ENCODE data around the gene SLC25A36.
"Not testable (repeated sequence)": the region's sequence is repeated elsewhere in the genome, so short reads cannot be mapped to it uniquely, and the experiment has no call there.

SLC25A36 gene

GRCh38 chr3:140931801-140932200 is 9.8 kb upstream of the SLC25A36 start:
- no peak for DNase-seq (ENCODE audit: low spot score)

- no peak for DNase-seq (ENCODE audit: low spot score)
Measured at GRCh38 chr3:140933109-140933508, 8.5 kb upstream of the SLC25A36 start.

GRCh38 chr3:140933552-140933951 is 8.1 kb upstream of the SLC25A36 start:
- DNase-seq (ENCODE audit: low spot score) = no peak

- DNase-seq (ENCODE audit: low spot score) = not testable (repeated sequence)
Measured at GRCh38 chr3:140939305-140939704, 2.3 kb upstream of the SLC25A36 start.

GRCh38 chr3:140941090-140941433 is 574 bp upstream of the SLC25A36 start:
- no peak for DNase-seq (ENCODE audit: low spot score)

- peak; percentile 69 for DNase-seq (ENCODE audit: low spot score)
Measured at GRCh38 chr3:140942221-140943104, 827 bp downstream of the SLC25A36 start.

GRCh38 chr3:140943781-140944552 is 2.3 kb downstream of the SLC25A36 start:
- no peak for DNase-seq (ENCODE audit: low spot score)

- DNase-seq (ENCODE audit: low spot score) = no peak
Measured at GRCh38 chr3:140948460-140949249, 7.0 kb downstream of the SLC25A36 start.

- no peak for DNase-seq (ENCODE audit: low spot score)
Measured at GRCh38 chr3:140950144-140950543, 8.5 kb downstream of the SLC25A36 start.

GRCh38 chr3:140950863-140951262 is 9.2 kb downstream of the SLC25A36 start:
- no peak for DNase-seq (ENCODE audit: low spot score)

- DNase-seq (ENCODE audit: low spot score) = not testable (repeated sequence)
Measured at GRCh38 chr3:140951750-140952149, 10.1 kb downstream of the SLC25A36 start.

GRCh38 chr3:140953028-140953960 is 11.7 kb downstream of the SLC25A36 start:
- DNase-seq (ENCODE audit: low spot score) = no peak

GRCh38 chr3:140954576-140954975 is 12.9 kb downstream of the SLC25A36 start:
- DNase-seq (ENCODE audit: low spot score) = no peak

GRCh38 chr3:140955645-140956044 is 14.0 kb downstream of the SLC25A36 start:
- no peak for DNase-seq (ENCODE audit: low spot score)

GRCh38 chr3:140956058-140956835 is 14.6 kb downstream of the SLC25A36 start:
- DNase-seq (ENCODE audit: low spot score) = no peak

- DNase-seq (ENCODE audit: low spot score) = peak; percentile 26
Measured at GRCh38 chr3:140972833-140973232, 31.2 kb downstream of the SLC25A36 start.

- DNase-seq (ENCODE audit: low spot score) = no peak
Measured at GRCh38 chr3:140974900-140975299, 33.3 kb downstream of the SLC25A36 start.

GRCh38 chr3:140980663-140981062 is 39.0 kb downstream of the SLC25A36 start:
- no peak for DNase-seq (ENCODE audit: low spot score)

GRCh38 chr3:140987792-140988191 is 46.2 kb downstream of the SLC25A36 start:
- not testable (repeated sequence) for DNase-seq (ENCODE audit: low spot score)

GRCh38 chr3:140994316-140994715 is 52.7 kb downstream of the SLC25A36 start:
- DNase-seq (ENCODE audit: low spot score) = no peak

All from D341Med (cell line).